Measurements from ENCODE around the gene DERA.

DNA sequence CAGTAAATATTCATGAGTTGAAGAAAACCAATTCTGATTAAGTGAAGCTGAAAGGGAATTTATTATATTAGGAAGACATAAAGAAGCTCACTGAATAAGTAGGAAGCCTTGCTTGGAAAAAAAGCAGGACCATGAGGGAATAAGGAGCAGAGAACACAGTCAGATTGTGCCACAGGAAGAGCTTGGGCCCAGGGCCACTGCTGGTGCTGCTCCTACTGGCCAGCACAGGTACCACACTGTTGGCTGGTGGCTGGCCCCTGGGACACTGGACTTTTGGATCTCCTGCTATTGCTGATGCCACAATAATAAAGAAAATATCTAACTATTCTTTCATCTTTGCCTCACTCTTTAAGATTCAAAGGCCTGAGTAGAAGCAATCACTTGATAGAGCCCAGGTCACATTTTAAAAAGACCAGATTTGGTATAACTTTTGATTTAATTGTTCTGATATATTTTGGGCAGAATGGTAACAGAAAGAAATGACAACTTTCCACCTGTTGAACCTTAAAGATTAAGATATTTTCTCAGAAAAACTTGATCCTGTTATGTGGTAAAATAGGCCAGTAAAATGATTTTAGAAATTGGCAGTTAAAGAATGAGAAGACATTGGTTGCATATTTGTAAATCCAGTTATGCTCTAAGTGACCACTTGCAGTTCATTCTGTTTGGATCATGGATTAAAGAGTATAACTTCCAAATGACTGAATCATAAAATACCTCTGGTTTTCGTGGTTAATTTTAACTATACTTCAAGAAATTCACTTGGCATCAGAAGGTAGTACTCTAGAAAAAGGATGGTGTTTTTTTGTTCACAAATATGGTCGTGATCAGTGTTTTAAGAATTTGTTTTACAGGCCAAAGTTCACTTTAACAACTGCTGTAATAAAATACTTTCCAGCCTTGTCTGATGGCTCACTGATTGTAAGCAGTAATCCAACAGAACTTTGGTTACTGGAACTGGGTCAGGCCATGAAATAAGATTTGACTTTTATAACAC lies 68.3 kb downstream of the DERA start:
- TF ChIP-seq, protein P1, sequence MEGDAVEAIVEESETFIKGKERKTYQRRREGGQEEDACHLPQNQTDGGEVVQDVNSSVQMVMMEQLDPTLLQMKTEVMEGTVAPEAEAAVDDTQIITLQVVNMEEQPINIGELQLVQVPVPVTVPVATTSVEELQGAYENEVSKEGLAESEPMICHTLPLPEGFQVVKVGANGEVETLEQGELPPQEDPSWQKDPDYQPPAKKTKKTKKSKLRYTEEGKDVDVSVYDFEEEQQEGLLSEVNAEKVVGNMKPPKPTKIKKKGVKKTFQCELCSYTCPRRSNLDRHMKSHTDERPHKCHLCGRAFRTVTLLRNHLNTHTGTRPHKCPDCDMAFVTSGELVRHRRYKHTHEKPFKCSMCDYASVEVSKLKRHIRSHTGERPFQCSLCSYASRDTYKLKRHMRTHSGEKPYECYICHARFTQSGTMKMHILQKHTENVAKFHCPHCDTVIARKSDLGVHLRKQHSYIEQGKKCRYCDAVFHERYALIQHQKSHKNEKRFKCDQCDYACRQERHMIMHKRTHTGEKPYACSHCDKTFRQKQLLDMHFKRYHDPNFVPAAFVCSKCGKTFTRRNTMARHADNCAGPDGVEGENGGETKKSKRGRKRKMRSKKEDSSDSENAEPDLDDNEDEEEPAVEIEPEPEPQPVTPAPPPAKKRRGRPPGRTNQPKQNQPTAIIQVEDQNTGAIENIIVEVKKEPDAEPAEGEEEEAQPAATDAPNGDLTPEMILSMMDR (conservative IDR thresholded peaks at IDR 0.05 in 1 of 2, IDR thresholded peaks at IDR 0.05 in 1 of 2; ENCODE audit: extremely low read depth in 1 of 2, insufficient read depth in 1 of 2, low read depth in 1 of 2, low read length in 2 of 2): peak; percentile 62 to 65
- no peak for TF ChIP-seq EZH2 (IDR thresholded peaks at IDR 0.05; ENCODE audit: borderline replicate concordance, low read length)

Data from mammary epithelial cell (primary cell).